Measurements from ENCODE around the gene C5orf63.

GRCh38 chr5:127038550-127038949 is 34.8 kb downstream of the C5orf63 start:
- no peak for TF ChIP-seq CTCF (IDR thresholded peaks at IDR 0.05; ENCODE audit: extremely low read depth in 1 of 2, insufficient read depth in 1 of 2, low read depth in 1 of 2, low read length in 2 of 2)
- TF ChIP-seq POLR2A (IDR thresholded peaks at IDR 0.05; ENCODE audit: low read depth, low read length): no peak
- no peak for TF ChIP-seq EZH2 (IDR thresholded peaks at IDR 0.05; ENCODE audit: borderline replicate concordance, low read depth, low read length, severe bottlenecking)
- TF ChIP-seq, protein P1, sequence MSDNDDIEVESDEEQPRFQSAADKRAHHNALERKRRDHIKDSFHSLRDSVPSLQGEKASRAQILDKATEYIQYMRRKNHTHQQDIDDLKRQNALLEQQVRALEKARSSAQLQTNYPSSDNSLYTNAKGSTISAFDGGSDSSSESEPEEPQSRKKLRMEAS (IDR thresholded peaks at IDR 0.05; ENCODE audit: insufficient read depth, insufficient read length): no peak
- no peak for TF ChIP-seq MYC (IDR thresholded peaks at IDR 0.05; ENCODE audit: low read depth, low read length)
- TF ChIP-seq POLR2AphosphoS5 (IDR thresholded peaks at IDR 0.05; ENCODE audit: insufficient read depth, low read depth, low read length): no peak
